Stimulated activated CD4-positive, alpha-beta T cell treated with anti-CD3 and anti-CD28 coated beads, Interleukin-4, amount 100 ng/mL, for 24 hours (primary cell): ENCODE results near the gene SART3.
"Not testable (repeated sequence)": the region's sequence is repeated elsewhere in the genome, so short reads cannot be mapped to it uniquely, and the experiment has no call there.

Experiments
- DNase-seq: peaks from one replicate; pipeline ENCODE4 v3.0.0-alpha.2; 2020

SART3 gene

DNA sequence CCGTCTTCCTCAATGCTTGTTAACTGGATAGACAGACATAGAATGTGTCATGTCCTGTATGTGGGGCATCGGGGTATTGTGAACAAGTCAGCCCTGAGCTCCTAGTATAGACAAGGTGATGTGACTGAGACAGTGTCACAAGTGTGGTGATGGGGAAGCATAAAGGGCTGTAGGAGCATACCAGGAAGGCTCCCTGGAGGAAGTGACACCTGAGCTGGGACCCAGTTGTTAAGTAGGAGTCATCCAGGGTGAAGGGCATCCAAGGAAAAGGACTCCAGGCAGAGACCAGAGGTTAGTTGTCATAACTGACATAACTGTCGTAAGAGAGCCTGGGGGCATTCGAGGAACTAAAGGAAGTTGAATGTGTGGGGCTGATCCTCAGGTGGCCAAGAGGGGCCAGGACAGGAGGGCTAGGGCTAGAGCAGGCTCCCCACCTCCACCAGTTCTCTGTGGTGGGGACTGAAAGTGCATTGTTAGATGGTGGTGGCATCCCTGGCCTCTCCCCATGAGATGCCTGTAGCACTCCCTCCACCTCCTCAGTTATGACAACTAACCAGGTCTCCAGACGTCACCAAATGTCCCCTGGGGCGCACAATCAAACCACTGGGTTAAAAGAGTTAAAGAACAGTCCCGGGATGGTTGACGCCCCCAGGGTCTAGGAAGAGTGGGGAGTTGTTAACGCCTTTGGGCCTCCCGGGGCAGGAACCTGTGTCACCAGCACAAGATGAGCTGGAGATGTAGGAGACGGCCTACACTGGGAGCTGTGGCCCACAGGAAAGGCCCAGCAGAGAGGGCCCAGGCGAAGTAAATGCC, 43.5 kb downstream of the SART3 start:
- DNase-seq = no peak

DNA sequence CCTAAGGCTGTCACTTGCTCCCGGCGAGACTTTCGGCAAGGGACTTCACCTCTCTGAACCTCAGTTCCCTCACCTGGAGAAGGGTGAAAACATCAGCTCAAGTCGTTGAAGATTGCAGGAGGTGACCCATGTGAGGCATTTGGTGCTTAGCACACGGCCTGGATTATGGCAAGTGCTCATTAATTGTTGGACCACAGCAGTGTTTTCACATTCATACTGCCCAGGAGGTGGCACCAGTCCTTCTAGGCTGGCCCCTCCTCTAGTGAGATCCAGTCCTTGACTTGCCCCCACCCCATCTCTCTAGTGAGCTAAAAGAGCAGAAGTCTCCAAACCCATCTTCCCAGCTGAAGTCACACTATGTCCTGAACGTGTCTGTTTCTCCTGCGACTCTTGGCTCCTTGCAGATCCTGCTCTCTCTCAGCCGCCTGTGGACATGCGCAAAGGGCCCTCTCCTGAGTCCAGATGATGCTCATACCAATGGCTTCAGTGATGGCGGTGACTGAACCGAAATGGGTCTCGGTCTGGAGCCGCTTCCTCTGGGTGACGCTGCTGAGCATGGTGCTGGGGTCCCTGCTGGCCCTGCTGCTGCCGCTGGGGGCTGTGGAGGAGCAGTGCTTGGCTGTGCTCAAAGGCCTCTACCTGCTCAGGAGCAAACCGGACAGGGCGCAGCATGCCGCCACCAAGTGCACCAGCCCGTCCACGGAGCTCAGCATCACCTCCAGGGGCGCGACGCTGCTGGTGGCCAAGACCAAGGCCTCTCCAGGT, 44.3 kb downstream of the SART3 start:
- DNase-seq = no peak

DNA sequence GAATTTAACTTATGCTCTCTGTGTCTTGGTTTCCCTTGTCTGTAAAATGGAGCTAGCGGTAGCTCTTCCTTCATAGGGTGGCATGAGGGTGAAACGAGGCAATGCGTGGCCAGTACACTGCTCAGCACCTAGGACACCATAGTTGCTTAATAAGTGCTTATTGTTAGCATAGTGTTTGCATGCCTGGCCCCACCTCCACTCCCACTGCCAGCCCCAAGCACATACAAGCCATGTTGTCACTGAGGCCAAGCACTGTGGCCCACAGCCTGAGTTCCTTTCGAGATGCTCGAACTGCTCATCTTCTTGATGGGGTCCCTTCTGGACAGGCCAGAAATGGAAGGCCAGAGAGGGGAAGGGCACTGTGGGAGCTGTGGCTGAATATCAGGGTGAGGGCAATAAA, 45.1 kb downstream of the SART3 start:
- no peak for DNase-seq

DNA sequence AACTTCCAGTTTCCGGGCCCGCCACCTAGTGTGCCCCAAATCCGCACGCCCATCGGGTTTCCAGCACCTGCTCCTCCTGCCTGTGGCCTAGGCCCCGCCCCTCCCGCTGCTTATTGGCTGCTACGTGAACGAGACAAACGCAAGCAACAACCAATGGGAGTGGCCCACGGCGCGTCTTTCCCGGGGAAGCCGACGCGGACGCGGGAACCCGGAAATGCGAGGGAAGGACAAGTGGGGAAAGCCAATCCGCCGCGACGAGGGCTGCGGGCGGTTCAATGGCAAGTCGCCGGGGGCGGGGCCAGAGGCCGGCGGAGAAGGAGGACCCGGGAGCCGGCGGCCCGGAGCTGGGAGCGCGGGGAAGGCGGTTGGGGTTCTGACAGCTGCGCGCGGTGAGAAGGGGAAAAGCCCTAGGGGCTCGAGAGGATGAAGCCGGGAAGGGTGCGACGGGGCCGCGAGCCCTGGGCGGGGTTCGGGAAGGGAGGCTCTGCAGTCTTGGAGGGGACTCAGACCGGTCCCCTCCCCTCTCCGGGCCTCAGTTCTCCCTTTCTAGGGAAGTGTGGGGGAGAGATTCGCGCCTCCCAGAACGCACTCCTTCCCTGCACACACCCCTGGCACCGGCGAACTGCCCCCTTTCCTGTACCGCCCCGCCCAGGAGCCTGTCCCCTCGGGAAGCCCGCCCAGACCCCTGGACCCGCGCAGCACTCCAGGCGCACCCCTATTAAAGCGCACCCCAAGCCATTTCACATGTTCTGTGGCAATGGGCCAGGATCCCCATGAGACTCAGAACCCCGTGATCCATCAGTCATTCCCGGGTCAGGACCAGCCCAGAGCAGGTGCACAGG, 45.8 kb downstream of the SART3 start, which contains the start of gene FICD:
Gene FICD (plus strand): TSS at position 305 of the 842 bp plus-strand sequence. CDS start 1,696 bp downstream, outside the sequence.
- peak; percentile 100 for DNase-seq

DNA sequence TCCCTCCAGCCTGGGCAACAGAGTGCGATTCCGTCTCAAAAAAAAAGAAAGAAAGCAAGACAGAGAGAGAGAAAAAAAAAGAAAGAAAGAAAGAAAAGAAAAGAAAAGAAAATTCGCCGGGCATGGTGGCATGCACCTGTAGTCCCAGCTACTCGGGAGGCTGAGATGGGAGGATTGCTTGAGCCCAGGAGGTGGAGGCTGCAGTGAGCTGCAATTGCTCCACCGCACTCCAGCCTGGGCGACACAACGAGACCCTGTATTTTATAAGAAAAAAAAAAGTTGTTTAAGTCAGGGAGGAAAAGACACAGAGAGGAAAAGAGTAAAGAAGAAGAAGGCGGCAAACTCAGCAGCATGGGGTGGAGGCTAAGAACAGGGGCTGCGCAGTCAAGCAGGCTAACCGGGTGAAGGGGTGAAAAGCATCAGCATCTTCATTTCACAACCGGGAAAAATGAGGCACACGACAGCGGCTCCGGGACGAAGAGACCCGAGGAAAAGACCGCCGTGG, 46.5 kb downstream of the SART3 start:
- no peak for DNase-seq

DNA sequence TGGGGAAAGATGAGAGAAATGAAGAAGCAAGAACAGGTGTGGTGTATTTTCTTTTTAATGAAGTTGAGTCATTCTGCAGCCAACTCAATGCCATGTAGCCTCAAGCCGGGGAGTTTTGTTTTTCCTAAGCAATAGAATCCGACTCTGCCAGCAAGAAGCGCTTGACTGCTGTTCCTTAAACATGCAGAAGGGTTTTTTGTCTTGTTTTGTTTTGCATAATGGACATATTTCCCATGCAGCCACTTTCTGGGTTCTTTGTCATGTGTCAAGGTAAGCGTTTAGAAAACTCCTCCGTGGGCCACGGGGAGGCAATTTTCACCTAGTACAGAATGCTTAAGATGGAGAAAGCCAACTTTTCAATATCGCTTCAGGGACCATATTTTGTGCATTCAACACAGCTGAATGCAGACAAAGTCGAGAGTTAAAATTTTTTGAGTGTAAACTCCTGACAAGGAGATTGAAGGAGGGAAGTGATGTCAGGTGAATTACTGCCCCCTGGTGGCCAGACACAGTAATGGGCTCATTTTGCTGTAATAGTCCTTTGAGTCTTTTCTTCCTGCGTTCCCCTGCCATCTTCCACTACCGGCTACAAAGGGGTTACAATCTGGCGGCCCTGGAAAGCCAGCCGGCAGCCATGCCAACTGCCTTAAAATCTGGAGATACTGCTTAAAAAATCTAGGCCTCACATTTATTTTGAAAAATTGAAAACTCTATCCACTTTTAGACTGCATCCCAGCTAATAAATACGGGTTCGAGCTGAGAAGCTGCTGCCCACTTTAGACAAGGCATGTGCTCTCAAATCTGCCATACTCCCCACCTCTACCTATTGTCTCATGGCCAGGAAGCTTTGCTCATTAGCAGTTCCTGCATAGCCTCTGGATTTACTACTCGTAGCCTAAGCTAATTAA, 49.1 kb downstream of the SART3 start:
- DNase-seq = peak; percentile 84

DNA sequence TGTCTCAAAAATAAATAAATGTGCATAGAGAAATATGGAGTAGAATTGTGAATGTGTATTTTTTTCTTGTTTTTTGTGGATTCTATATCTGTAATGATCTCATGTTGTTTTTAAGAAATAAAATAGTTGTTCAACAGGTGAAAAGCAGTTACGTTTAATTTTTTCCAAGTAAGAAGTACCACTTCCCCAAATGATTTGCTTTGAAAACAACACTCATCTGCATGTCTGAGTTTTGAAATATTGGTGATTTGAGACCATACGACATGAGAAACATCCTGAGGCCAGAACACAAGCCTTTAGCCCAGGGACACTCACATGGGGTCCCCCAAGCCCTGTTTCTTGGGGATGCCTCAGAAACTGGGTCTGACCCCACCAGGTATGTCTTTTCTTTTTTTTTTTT, 50.1 kb downstream of the SART3 start:
- no peak for DNase-seq

DNA sequence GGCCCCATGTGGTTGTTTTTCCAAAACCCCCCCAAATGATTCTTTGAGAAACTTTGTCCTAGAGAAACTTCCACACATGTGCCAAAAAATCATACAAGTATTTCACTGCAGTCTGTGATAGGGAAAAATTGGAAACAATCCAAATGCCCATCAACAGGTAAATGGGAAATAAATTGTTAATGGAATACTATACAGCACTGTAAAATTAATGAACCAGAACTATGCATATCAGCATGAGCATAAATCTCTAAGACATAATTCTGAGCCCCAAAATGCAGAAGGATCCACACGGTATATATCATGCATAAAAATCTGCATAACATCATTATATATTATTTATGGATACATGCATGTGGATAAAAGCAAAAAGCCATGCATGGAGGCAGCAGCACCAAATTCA, 51.2 kb downstream of the SART3 start:
- DNase-seq = no peak

DNA sequence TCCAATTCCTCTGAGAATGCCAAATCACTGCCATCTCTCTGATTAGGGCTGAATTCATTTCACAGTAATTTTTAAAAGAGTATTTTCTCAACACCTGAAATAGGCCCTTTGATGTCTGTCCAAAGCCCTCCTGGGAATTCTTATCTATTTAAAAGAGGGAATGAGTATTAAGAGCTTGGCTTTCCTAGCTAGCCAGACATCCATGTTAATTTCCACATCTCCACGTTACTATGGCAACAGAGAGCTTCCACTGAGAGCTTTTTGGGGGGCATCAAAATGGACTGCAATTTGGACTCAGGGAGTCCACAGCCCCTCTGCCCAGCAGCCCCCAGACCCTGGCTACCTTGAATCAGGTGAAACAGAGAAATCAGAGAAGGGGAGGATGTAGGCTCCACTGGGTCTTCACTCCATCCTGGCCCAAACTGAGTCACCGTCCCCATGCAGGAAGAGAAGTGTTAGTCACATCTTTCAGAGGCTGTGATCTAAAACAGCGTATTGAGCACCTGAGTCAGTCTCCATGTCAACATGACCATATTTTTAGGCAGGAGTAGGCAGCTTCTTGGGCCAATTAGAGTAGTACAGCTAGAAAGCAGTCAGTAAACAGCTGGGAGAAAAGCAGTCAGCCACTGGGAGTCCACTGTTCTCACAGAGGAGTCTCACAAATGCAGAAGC, 52.9 kb downstream of the SART3 start:
- no peak for DNase-seq

DNA sequence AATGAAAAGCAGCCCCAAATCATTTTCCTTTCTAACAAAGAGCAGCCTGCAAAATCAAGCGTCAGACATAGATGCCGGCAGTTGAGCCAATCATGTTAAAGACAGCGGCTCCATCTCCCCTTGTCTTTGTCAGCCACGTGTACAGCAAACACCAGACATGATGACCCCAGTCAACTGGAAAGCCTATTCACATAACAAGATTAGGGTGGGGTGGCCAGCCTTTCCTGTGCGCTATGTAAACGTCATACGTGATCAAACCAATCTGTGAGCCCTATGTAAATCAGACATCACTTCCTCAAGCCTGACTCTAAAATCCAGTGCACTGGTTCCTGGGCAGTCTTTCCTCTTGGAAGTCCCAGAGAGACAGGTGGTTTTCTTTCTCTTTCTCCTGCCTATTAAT, 55.8 kb downstream of the SART3 start:
- no peak for DNase-seq

DNA sequence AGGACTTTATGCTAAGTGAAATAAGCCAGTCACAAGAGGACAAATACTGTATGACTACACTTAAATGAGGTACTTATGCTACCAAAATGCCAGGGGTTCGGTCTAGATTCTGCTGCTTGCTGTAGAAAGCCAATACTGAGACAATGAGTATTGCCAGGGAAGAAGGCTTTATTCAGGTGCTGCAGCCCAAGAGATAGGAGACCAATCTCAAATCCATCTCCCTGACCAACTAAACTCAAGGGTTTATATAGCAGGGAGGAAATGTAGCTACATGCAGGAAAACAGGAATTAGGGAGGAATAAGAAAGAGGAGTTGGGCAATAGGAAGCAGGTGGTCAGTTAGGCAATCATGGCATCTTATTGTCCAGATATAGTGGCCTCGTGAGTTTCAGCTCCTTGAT, 58.1 kb downstream of the SART3 start:
- DNase-seq = no peak

DNA sequence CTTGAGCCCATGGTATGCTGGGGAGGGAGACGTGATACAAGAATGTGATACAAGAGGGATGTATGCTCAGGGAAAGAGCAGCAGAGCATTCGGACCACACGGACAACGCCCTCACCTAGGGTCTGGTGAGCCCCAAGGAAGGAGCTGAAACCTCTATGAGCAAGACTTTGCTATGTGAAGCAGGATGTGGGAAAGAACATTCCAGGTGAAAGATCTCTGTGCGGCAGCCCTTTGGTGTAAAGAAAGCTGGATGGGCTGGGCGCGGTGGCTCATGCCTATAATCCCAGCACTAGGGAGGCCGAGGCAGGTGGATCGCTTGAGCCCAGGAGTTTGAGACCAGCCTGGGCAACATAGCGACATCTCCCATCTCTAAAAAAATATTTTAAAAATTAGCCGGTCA, 62.8 kb downstream of the SART3 start:
- no peak for DNase-seq

DNA sequence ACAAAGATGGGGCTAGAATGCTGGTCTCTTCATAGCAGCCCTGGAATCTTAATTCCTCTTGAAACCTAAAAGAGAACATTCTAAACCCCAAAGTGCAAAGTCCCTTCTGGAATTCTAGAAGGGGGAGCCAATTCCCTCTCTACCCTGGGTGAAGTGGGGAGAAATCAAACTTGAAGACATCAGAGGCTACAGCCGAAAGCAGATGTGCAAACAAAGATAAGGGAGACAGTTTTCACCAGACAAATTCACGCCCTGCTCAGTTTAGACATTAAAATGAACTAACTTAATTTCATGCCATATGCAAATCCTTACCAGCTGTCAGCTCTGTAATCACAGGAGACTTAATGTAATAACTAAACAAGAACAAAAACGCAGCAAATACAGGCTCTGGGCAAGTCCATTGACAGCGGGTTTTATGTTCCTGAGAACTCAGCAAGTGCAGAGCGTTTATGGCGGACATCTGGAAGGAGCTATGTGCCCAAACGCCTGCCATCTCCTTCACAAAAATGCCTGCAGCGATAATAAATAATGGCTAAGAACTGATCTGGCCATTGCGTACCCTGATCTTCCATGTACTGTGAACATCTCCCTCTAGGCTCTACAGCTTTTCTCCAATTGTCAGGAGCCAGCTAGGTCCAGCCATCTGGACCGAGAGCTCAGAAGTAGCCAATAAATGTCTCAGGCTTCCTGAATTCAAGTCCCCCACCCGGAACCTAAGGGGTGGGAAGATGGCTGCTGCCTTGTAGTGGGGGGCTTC, 65.0 kb downstream of the SART3 start:
- no peak for DNase-seq

DNA sequence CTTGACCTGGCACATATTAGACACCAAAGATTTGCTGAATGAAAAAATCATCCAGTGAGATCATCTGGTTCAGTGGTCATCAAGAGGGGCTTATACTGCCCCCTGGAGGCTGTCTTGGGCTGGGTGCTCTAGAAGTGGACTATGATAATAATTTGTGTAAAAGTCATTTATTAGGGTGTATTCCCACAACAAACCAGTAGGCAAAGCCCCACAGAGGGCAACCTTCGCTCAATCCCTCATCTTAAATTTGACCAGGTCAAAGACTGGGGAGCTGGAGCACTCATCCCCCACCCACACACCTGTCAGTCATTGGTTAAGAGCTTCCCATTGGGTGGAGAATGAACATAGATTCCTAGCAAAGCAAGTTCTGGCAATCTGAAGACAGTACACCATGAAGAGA, 65.9 kb downstream of the SART3 start:
- peak; percentile 29 for DNase-seq

DNA sequence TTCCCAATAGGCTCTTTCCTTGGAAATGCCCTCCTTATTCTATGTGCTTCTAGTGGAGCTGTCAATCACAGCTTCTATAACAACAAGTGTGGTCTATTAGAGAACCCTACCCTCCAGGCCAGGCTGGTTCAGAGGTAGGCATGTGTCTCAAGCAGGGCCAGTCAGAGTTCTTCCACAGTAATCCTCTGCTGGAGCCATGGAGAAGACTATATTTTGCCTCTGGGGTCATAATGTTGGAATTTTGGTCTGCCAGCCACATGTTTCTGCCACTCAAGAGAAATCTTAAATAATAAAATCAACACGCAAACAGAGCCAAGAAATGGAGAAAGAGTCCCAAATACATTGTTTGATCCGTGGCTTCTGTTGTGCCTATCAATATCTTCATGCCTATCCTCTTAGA, 69.7 kb downstream of the SART3 start:
- DNase-seq = no peak

DNA sequence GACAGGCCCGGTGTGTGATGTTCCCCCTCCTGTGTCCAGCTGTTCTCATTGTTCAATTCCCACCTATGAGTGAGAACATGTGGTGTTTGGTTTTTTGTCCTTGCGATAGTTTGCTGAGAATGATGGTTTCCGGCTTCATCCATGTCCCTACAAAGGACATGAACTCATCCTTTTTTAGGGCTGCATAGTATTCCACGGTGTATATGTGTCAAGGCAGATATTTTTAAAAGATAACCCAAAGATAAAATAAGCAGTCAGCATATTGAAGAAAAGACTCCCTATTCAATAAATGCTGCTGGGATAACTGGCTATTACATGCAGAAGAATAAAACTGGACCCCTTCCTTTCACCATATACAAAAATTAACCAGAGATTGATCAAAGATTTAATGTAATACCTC, 73.9 kb downstream of the SART3 start:
- DNase-seq = not testable (repeated sequence)

DNA sequence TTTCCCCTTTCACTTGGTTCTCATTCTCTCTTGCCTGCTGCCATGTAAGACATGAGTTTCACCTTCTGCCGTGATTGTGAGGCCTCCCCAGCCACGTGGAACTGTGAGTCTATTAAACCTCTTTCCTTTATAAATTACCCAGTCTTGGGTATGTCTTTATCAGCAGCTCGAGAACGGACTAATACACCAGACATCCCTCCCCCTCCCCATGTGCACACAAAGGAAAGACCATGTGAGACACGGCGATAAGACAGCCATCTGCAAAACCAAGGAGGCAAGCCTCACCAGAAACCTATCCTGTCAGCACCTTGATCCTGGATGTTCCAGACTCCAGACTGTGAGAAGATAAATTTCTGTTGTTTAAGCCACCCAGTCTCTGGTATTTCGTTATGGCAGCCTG, 75.6 kb downstream of the SART3 start:
- DNase-seq = not testable (repeated sequence)

DNA sequence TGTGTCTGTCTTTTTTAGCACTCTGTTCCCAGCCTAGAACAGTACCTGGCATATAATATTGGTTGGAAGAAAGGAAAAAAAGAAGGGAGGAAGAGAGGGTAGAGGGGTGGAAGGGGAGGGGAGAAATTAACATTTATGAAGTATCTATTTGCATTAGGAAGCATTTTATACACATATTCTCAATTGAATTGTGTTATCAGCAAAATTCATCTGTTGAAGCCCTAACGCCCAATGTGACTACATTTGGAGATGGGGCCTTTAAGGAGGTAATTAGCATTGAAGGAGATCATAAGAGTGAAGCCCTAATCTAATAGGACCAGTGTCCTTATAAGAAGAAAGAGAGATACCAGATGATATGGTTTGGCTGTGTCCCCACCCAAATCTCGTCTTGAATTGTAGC, 76.1 kb downstream of the SART3 start:
- no peak for DNase-seq

DNA sequence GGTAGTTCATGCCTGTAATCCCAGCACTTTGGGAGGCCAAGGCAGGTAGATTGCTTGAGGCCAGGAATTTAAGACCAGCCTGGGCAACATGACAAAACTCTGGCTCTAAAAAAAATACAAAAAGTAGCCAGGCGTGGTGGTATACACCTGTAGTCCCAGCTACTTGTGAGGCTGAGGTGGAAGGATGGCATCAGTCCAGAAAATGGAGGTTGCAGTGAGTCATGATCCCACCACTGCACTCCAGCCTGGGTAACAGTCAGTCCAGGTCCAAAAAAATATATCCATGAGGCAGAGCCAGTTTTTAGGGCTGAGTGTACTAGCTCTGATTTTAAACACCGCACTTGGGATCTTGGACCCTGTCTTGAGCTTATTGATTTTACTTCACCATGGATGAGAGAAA, 76.5 kb downstream of the SART3 start:
- DNase-seq = no peak

DNA sequence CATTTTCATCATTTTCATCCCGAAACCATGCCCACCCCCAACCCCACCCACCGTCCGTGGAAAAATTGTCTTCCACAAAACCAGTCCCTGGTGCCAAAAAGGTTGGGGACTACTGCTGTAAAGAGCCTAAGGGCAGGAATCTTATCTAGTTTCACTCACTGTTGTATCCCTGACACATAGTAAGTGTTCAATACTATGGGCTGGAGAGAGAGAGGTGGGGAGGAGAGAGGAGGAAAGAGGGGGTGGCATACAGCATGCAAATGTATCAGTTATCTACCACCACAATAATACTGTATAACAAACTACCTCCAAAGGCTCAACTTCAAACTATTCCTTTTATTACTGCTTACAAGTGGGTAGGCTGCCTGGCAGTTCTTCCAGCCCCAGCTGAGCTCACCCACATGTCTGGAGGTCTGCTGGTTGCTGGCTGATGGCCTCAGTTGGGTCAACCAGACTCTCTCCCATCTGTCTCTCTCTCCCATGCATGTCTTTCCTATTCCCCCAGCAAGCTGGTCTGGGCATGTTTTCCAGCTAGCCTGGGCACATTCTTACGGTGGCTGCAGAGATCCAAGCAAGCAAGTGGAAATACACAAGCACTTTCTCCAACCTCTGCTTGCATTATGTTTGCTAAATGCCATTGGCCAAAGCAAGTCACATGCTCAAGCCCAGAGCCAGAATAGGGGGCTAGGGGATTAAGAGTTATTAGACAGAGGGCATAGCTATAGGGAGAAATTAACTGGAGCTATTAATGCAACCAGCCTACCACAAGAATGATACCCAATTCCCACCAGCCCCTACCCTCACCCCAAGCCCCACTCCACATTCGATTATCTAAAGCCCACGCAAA, 77.5 kb downstream of the SART3 start:
- DNase-seq = no peak
